K562 (cell line): ENCODE data around the gene SF3B4. TPM values are rescaled to one million over a fixed set of nuclear protein-coding genes. Genes with fewer than 3 reads are reported as not detected.

Experiments
- DACH1 ChIP-seq: fragments of 450-650 bp; IDR thresholded peaks from 2 replicates; pipeline ENCODE4 v1.6.1; 2018; ENCODE audit not compliant: partially characterized antibody
- DMBX1 ChIP-seq: fragments of 250-450 bp; sonication (Bioruptor Pico); IDR thresholded peaks from 2 replicates; pipeline ENCODE4 v1.8.0; 2022; ENCODE audit warnings: inconsistent platforms, mild to moderate bottlenecking, moderate library complexity, borderline replicate concordance
- GATAD2A ChIP-seq: fragments of 450-650 bp; IDR thresholded peaks from 2 replicates; pipeline ENCODE4 v1.6.1; 2017
- HDAC1 ChIP-seq, 2 experiments: fragments of 450-650 bp; IDR thresholded peaks; 2 replicates each; pipeline ENCODE4 v1.6.1; 2016 to 2017; ENCODE audit warnings: inconsistent platforms in 1 of 2, mild to moderate bottlenecking in 1 of 2, moderate library complexity in 1 of 2
- HMG20B ChIP-seq: fragments of 250-450 bp; sonication (Bioruptor Pico); IDR thresholded peaks from 2 replicates; pipeline ENCODE4 v1.5.0; 2021; ENCODE audit warnings: mild to moderate bottlenecking
- KDM1A ChIP-seq, 2 experiments: fragments of 450-650 bp; IDR thresholded peaks; 2 replicates each; pipeline ENCODE4 v1.6.1; 2016; ENCODE audit warnings: mild to moderate bottlenecking in 2 of 2
- NFIC ChIP-seq: fragments of 450-650 bp; IDR thresholded peaks from 2 replicates; pipeline ENCODE4 v1.6.1; 2017; ENCODE audit warnings: mild to moderate bottlenecking, inconsistent platforms
- SNRNP70 ChIP-seq: fragments of 200-400 bp; formaldehyde crosslinking; optimal IDR thresholded peaks from 2 replicates; pipeline ENCODE3; 2017; ENCODE audit warnings: low read depth, low read length
- ZNF589 ChIP-seq: fragments of 200-800 bp; sonication (Bioruptor generic); IDR thresholded peaks from 2 replicates; pipeline ENCODE4 v1.6.1; 2016; ENCODE audit warnings: low read depth, missing genetic modification characterization, missing compliant biosample characterization
- ZNF79 ChIP-seq: fragments of 250-450 bp; sonication (Bioruptor Pico); IDR thresholded peaks from 2 replicates; pipeline ENCODE4 v1.4.0; 2020; ENCODE audit warnings: low read depth, mild to moderate bottlenecking, moderate library complexity
- polyA plus RNA-seq, 8 experiments: library from polyadenylated mRNA; depleted of rRNA in 4 of 8; stranded (reverse) in 5 of 8; unstranded in 3 of 8; fragments of >200 nt; fragmentation: Nextera tagmentation in 2 of 8; fragmentation: Illumina TruSeq in 1 of 8; extraction: Ambion mirVana in 2 of 8; extraction: Trizol in 1 of 8; gene quantifications; 2 replicates each; pipeline versions ENCODE4 v1.2.1 to v1.2.3, GENCODE V29; 2011 to 2014; ENCODE audit warnings: inconsistent platforms in 1 of 8, missing spikeins in 1 of 8
- total RNA-seq, 7 experiments: library from RNA; depleted of rRNA in 6 of 7; stranded (reverse); fragments of >200 nt in 6 of 7; fragmentation: Illumina TruSeq in 2 of 7; extraction: Trizol in 2 of 7; gene quantifications; 2 replicates each; pipeline versions ENCODE4 v1.2.1 to v1.2.3, GENCODE V29; 2011 to 2021; ENCODE audit warnings: low replicate concordance in 1 of 7
- TF ChIP-seq, protein P1 (sequence below), 2 experiments: fragments of 450-650 bp in 1 of 2; IDR thresholded peaks; 2 replicates each; pipeline ENCODE4 v1.6.1; 2011 to 2017; ENCODE audit warnings: low read depth in 2 of 2, antibody characterized with exemption in 1 of 2, borderline replicate concordance in 1 of 2, low read length in 1 of 2, mild to moderate bottlenecking in 1 of 2, mixed read lengths in 1 of 2; ENCODE audit not compliant: control insufficient read depth in 1 of 2
- TF ChIP-seq, protein P2 (sequence below): fragments of 250-450 bp; sonication (Bioruptor Pico); IDR thresholded peaks from 2 replicates; pipeline ENCODE4 v1.5.0; 2021; ENCODE audit warnings: mild to moderate bottlenecking, moderate library complexity
- TF ChIP-seq, protein P3 (sequence below): fragments of 250-450 bp; sonication (Bioruptor Pico); IDR thresholded peaks from 2 replicates; pipeline ENCODE4 v1.4.0; 2020; ENCODE audit warnings: mild to moderate bottlenecking, moderate library complexity
- TF ChIP-seq, protein P4 (sequence below): fragments of 450-650 bp; conservative IDR thresholded peaks from 2 replicates; pipeline ENCODE4 v1.6.1; 2016; ENCODE audit warnings: missing genetic modification characterization, low read depth, mild to moderate bottlenecking, control low read depth, missing compliant biosample characterization

The SF3B4 gene
- total and polyA plus RNA-seq, 9 of the 15 experiments (the other 6 are each of a cell fraction or from before 2014, with no cell fraction given): 3.0 to 88.0 (median 26.1) TPM

DNA sequence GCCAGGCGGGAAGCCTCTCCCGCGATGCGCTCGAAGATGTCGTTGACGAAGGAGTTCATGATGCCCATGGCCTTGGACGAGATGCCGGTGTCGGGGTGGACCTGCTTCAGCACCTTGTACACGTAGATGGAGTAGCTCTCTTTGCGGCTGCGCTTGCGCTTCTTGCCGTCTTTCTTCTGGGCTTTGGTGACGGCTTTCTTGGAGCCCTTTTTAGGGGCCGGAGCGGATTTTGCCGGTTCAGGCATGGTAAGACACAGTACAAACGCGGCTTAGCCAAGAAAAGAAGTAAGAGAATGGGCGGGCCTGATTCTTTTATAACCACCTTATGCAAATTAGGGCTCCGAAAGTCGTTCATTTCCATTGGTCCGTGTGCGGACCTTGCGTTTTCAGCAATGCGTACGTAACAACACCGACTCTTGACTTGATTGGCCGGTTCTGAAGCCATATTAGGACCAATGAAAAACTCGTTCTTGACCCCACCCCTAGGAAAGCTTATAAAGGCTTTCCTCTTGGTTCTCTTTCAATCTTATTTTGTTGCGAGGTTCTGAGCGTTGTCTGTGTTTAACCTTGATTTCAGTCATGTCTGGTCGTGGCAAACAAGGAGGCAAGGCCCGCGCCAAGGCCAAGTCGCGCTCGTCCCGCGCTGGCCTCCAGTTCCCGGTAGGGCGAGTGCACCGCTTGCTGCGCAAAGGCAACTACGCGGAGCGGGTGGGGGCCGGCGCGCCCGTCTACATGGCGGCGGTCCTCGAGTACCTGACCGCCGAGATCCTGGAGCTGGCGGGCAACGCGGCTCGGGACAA is 41.0 kb downstream of the SF3B4 start (continued):
- TF ChIP-seq, protein P1, sequence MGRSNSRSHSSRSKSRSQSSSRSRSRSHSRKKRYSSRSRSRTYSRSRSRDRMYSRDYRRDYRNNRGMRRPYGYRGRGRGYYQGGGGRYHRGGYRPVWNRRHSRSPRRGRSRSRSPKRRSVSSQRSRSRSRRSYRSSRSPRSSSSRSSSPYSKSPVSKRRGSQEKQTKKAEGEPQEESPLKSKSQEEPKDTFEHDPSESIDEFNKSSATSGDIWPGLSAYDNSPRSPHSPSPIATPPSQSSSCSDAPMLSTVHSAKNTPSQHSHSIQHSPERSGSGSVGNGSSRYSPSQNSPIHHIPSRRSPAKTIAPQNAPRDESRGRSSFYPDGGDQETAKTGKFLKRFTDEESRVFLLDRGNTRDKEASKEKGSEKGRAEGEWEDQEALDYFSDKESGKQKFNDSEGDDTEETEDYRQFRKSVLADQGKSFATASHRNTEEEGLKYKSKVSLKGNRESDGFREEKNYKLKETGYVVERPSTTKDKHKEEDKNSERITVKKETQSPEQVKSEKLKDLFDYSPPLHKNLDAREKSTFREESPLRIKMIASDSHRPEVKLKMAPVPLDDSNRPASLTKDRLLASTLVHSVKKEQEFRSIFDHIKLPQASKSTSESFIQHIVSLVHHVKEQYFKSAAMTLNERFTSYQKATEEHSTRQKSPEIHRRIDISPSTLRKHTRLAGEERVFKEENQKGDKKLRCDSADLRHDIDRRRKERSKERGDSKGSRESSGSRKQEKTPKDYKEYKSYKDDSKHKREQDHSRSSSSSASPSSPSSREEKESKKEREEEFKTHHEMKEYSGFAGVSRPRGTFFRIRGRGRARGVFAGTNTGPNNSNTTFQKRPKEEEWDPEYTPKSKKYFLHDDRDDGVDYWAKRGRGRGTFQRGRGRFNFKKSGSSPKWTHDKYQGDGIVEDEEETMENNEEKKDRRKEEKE (IDR thresholded peaks at IDR 0.05; ENCODE audit: borderline replicate concordance in 1 of 2, control insufficient read depth in 1 of 2, low read depth in 2 of 2, low read length in 1 of 2): peak; percentile 75 to 94; a peak in 3 of 4 replicates
- TF ChIP-seq, protein P2, sequence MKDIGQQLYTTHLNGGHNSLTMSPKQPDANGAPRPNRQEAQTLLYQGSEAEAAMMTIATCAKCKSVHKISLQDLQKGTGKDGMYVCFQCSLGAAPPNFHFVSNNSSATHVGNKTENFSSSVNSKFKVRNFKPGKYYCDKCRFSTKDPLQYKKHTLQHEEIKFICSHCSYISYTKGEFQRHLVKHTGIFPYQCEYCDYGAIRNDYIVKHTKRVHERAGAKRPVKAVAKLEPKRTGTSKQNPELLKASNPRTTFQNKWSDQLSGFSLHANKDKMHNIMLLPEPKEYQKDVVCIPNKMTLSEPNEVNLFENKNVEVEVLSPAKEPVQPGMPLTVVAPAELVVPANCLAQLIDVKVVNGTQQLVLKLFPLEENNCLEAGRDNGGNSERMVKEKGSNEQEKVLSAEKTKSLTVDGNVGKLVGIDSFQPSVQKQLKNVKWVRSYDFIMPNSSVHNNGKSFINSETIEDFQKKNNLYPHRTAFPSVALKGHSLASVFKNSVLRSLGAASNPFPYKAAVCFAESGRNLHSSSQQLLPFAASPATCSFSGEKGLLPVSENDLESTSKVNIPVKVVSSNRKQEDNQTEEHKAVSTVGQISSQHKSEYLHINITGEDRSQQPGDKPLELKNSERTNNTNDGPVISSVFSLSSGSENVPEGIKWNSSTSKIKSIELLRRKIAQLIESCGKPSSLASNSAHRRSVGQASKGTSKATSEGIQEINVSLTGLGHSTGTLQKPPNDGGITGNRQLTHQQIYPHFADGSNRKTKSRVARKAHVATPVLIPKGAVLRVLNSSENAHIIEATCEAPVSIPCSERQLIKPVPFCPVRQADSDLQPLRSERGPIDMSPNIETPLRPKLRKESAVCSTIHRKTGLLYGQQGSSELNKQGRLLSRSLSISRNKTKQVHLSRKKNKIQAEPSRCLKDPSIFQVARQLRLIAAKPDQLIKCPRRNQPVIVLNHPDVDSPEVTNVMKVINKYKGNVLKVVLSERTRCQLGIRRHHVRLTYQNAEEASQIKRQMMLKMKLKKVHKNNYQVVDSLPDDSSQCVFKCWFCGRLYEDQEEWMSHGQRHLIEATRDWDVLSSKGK (CRISPR knock-in tag): no peak
- TF ChIP-seq DACH1: no peak
- peak; percentile 51; the same call in 1 of the 2 replicates for TF ChIP-seq NFIC
- TF ChIP-seq, protein P3, sequence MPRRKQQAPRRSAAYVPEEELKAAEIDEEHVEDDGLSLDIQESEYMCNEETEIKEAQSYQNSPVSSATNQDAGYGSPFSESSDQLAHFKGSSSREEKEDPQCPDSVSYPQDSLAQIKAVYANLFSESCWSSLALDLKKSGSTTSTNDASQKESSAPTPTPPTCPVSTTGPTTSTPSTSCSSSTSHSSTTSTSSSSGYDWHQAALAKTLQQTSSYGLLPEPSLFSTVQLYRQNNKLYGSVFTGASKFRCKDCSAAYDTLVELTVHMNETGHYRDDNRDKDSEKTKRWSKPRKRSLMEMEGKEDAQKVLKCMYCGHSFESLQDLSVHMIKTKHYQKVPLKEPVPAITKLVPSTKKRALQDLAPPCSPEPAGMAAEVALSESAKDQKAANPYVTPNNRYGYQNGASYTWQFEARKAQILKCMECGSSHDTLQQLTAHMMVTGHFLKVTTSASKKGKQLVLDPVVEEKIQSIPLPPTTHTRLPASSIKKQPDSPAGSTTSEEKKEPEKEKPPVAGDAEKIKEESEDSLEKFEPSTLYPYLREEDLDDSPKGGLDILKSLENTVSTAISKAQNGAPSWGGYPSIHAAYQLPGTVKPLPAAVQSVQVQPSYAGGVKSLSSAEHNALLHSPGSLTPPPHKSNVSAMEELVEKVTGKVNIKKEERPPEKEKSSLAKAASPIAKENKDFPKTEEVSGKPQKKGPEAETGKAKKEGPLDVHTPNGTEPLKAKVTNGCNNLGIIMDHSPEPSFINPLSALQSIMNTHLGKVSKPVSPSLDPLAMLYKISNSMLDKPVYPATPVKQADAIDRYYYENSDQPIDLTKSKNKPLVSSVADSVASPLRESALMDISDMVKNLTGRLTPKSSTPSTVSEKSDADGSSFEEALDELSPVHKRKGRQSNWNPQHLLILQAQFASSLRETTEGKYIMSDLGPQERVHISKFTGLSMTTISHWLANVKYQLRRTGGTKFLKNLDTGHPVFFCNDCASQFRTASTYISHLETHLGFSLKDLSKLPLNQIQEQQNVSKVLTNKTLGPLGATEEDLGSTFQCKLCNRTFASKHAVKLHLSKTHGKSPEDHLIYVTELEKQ: no peak
- TF ChIP-seq ZNF589: 0 out of 2 replicates have a peak, but pooled peaks have one; percentile 2
- TF ChIP-seq GATAD2A: 0 out of 2 replicates have a peak, but pooled peaks have one; percentile 55
- peak in 1 of 2 experiments; percentile 55; a peak in 3 of 4 replicates for TF ChIP-seq KDM1A (IDR thresholded peaks at IDR 0.05)
- TF ChIP-seq DMBX1: no peak
- TF ChIP-seq, protein P4, sequence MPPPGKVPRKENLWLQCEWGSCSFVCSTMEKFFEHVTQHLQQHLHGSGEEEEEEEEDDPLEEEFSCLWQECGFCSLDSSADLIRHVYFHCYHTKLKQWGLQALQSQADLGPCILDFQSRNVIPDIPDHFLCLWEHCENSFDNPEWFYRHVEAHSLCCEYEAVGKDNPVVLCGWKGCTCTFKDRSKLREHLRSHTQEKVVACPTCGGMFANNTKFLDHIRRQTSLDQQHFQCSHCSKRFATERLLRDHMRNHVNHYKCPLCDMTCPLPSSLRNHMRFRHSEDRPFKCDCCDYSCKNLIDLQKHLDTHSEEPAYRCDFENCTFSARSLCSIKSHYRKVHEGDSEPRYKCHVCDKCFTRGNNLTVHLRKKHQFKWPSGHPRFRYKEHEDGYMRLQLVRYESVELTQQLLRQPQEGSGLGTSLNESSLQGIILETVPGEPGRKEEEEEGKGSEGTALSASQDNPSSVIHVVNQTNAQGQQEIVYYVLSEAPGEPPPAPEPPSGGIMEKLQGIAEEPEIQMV (tag): peak; percentile 62; the same call in 1 of the 2 replicates
- peak in 1 of 2 experiments; percentile 57; a peak in 2 of 4 replicates for TF ChIP-seq HDAC1 (IDR thresholded peaks at IDR 0.05)
- no peak; the same call in 1 of the 2 replicates for TF ChIP-seq HMG20B (CRISPR knock-in tag)
- TF ChIP-seq SNRNP70: peak; percentile 63
- TF ChIP-seq ZNF79 (CRISPR knock-in tag): no peak
